ENCODE results near the gene FAM222B.

GRCh38 chr17:28707339-28707720 lies 135.3 kb downstream of the FAM222B start:
- TF ChIP-seq CTCF (IDR thresholded peaks at IDR 0.05; ENCODE audit: low read depth, low read length, poor library complexity, severe bottlenecking) (no peak), EZH2phosphoT487 (IDR thresholded peaks at IDR 0.05; ENCODE audit: borderline replicate concordance, low read length) (no peak)

Data from DOHH2 (cell line).